ENCODE measurements around the gene TARM1.

The TARM1 gene

DNA sequence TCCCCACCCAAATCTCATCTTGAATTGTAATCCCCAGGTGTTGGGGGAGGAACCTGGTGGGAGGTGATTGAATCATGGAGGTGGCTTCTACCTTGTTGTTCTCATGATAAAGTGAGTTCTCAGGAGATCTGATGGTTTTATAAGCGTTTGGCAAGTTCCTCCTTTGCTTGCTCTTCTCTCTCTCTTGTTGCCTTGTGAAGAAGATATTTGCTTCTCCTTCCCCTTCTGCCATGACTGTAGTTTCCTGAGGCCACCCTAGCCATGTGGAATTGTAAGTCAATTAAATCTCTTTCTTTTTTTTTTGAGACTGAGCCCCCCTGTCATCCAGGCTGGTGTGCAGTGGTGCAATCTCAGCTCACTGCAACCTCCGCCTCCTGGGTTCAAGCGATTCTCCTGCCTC, 51.9 kb downstream of the TARM1 start:
- DNase-seq (ENCODE audit: low read depth), result peak; percentile 23
- TF ChIP-seq, protein P1, sequence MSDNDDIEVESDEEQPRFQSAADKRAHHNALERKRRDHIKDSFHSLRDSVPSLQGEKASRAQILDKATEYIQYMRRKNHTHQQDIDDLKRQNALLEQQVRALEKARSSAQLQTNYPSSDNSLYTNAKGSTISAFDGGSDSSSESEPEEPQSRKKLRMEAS (IDR thresholded peaks at IDR 0.05; ENCODE audit: low read depth, low read length), result no peak
- TF ChIP-seq MYC (IDR thresholded peaks at IDR 0.05; ENCODE audit: low read depth, low read length) (no peak), POLR2A (IDR thresholded peaks at IDR 0.05; ENCODE audit: extremely low read depth, insufficient read length) (no peak)
- TF ChIP-seq, protein P2, sequence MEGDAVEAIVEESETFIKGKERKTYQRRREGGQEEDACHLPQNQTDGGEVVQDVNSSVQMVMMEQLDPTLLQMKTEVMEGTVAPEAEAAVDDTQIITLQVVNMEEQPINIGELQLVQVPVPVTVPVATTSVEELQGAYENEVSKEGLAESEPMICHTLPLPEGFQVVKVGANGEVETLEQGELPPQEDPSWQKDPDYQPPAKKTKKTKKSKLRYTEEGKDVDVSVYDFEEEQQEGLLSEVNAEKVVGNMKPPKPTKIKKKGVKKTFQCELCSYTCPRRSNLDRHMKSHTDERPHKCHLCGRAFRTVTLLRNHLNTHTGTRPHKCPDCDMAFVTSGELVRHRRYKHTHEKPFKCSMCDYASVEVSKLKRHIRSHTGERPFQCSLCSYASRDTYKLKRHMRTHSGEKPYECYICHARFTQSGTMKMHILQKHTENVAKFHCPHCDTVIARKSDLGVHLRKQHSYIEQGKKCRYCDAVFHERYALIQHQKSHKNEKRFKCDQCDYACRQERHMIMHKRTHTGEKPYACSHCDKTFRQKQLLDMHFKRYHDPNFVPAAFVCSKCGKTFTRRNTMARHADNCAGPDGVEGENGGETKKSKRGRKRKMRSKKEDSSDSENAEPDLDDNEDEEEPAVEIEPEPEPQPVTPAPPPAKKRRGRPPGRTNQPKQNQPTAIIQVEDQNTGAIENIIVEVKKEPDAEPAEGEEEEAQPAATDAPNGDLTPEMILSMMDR (IDR thresholded peaks at IDR 0.05; ENCODE audit: low read depth, low read length), result no peak
- H3K4me3 ChIP-seq (ENCODE audit: low read depth, low read length), result no peak overlapping the region

DNA sequence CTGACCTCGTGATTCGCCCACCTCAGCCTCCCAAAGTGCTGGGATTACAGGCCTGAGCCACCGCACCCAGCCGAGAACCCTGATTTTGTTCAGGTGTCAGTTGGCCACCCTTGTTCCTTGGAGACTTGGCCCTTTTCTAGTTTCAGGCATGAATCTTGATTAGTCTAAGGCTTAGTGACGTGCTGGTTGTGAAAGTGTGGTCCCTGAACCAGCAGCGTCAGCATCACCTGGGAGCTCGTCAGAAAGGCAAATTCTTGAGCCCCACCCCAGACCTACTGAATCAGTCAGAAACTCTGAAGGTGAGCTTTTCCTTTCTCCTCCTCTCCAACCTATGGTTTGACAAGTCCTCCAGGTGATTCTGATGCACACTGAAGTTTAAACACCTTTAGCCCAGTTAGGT, 54.5 kb downstream of the TARM1 start:
- TF ChIP-seq MYC (IDR thresholded peaks at IDR 0.05; ENCODE audit: low read depth, low read length) (no peak), POLR2A (IDR thresholded peaks at IDR 0.05; ENCODE audit: extremely low read depth, insufficient read length) (no peak)
- TF ChIP-seq, protein P1 (IDR thresholded peaks at IDR 0.05; ENCODE audit: low read depth, low read length), result no peak
- TF ChIP-seq, protein P2 (IDR thresholded peaks at IDR 0.05; ENCODE audit: low read depth, low read length), result no peak

DNA sequence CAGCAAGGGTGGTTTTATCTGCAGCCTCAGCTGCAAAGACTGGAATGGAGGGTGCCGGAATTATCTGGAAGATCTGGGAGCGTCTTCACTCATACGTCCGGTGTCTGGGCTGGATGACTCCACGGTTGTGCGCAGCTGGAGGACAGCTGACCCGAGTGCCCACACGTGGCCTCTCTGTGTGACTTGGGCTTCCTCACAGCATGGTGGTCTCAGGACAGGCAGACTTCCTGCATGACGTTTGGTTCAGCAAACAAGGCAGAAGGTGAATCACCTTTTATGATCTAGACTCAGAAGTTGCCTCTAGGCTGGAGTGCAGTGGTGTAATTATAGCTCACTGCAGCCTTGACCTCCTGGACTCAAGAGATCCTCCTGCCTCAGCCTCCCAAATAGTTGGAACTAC, 56.5 kb downstream of the TARM1 start:
- TF ChIP-seq, protein P1 (IDR thresholded peaks at IDR 0.05; ENCODE audit: low read depth, low read length), result no peak
- TF ChIP-seq, protein P2 (IDR thresholded peaks at IDR 0.05; ENCODE audit: low read depth, low read length), result no peak
- no peak for TF ChIP-seq MYC (IDR thresholded peaks at IDR 0.05; ENCODE audit: low read depth, low read length)
- TF ChIP-seq POLR2A (IDR thresholded peaks at IDR 0.05; ENCODE audit: extremely low read depth, insufficient read length), result no peak
- H3K4me3 ChIP-seq (ENCODE audit: low read depth, low read length), result no peak overlapping the region
- no peak for DNase-seq (ENCODE audit: low read depth)

More for the DNA sequence above, 54.5 kb downstream of the TARM1 start:
- no peak for DNase-seq (ENCODE audit: low read depth)
- H3K4me3 ChIP-seq (ENCODE audit: low read depth, low read length), result no peak overlapping the region

DNA sequence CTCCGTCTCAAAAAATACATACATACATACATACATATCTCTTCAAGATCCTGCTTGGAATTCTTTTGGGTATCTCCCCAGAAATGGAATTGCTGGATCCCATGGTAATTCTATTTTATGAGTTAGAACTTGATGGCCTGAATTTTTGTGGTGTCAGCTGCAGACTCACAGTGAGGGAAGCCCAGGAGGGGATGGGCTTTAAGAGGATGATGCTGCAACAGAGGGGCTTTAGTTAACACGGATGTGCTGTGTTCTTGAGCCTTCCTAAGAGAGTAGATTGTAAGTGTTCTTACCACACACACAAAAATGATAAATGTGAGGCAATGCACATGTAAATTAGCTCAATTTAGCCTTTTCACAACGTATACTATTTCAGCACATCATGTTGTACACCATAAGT, 58.0 kb downstream of the TARM1 start:
- TF ChIP-seq, protein P1 (IDR thresholded peaks at IDR 0.05; ENCODE audit: low read depth, low read length), result no peak
- no peak for TF ChIP-seq MYC (IDR thresholded peaks at IDR 0.05; ENCODE audit: low read depth, low read length)
- TF ChIP-seq POLR2A (IDR thresholded peaks at IDR 0.05; ENCODE audit: extremely low read depth, insufficient read length), result no peak
- TF ChIP-seq, protein P2 (IDR thresholded peaks at IDR 0.05; ENCODE audit: low read depth, low read length), result no peak
- no peak overlapping the region for H3K4me3 ChIP-seq (ENCODE audit: low read depth, low read length)
- DNase-seq (ENCODE audit: low read depth), result peak; percentile 45

DNA sequence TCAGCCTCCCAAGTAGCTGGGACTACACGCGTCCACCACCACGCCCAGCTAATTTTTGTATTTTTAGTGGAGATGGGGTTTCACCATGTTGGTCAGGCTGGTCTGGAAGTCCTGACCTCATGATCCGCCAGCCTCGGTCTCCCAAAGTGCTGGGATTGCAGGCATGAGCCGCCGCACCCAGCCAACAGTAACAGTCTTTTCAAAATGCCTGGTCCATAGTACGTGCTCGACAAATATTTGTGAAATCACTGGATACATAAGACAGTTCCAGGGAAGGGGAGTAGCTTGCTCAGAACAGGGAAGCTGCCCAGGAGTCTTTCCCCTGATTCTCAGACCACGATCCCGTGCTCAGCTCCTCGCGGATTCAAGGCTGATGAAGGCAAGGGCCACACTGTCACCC, 59.2 kb downstream of the TARM1 start:
- DNase-seq (ENCODE audit: low read depth), result no peak
- TF ChIP-seq MYC (IDR thresholded peaks at IDR 0.05; ENCODE audit: low read depth, low read length) (no peak), POLR2A (IDR thresholded peaks at IDR 0.05; ENCODE audit: extremely low read depth, insufficient read length) (no peak)
- TF ChIP-seq, protein P1 (IDR thresholded peaks at IDR 0.05; ENCODE audit: low read depth, low read length), result no peak
- TF ChIP-seq, protein P2 (IDR thresholded peaks at IDR 0.05; ENCODE audit: low read depth, low read length), result no peak
- H3K4me3 ChIP-seq (ENCODE audit: low read depth, low read length), result no peak overlapping the region

Measured in NB4 (cell line).